Lung (tissue), 12 donors: ENCODE measurements around the gene CLEC2D. TPM values are rescaled to one million over a fixed set of nuclear protein-coding genes. Genes with fewer than 3 reads are reported as not detected.
"Not testable (repeated sequence)": the region's sequence is repeated elsewhere in the genome, so short reads cannot be mapped to it uniquely, and the experiment has no call there.

ENCODE experiments used
- ATAC-seq: fragments of 200-7000 bp; cut with Tn5 transposase; one replicate; pipeline ENCODE4 v1.9.1; 2020; ENCODE audit warnings: moderate number of reproducible peaks; ENCODE audit not compliant: insufficient read depth, low FRiP score
- DNase-seq, 3 donors: peaks; one replicate each; pipeline ENCODE4 v3.0.0-alpha.2; 2013 to 2017
- H3K27ac ChIP-seq, 2 donors: one replicate each; pipeline ENCODE4 v1.5.1; 2013; ENCODE audit warnings: mild to moderate bottlenecking in 2 of 2, moderate library complexity in 2 of 2, control low read depth in 1 of 2, inconsistent platforms in 1 of 2, low read depth in 1 of 2, low read length in 1 of 2
- H3K27me3 ChIP-seq, 3 donors: one replicate each; pipeline ENCODE4 v1.5.1; 2013; ENCODE audit warnings: low read length in 2 of 3; ENCODE audit not compliant: control insufficient read depth in 3 of 3, insufficient read depth in 3 of 3
- H3K36me3 ChIP-seq, 4 donors: one replicate each; pipeline ENCODE4 v1.5.1; 2013; ENCODE audit warnings: low read length in 4 of 4, mild to moderate bottlenecking in 1 of 4, moderate library complexity in 1 of 4; ENCODE audit not compliant: control insufficient read depth in 4 of 4, insufficient read depth in 4 of 4
- H3K4me1 ChIP-seq, 5 donors: one replicate each; pipeline ENCODE4 v1.5.1; 2013; ENCODE audit warnings: low read length in 5 of 5, mild to moderate bottlenecking in 2 of 5, moderate library complexity in 1 of 5; ENCODE audit not compliant: control insufficient read depth in 5 of 5, insufficient read depth in 5 of 5
- H3K4me3 ChIP-seq: one replicate; pipeline ENCODE4 v1.5.1; 2013; ENCODE audit warnings: mild to moderate bottlenecking, control low read depth, moderate library complexity
- H3K9ac ChIP-seq, 2 donors: one replicate each; pipeline ENCODE4 v1.5.1; 2013; ENCODE audit warnings: low read length in 2 of 2, control low read depth in 1 of 2; ENCODE audit not compliant: insufficient read depth in 1 of 2
- H3K9me3 ChIP-seq, 4 donors: one replicate each; pipeline ENCODE4 v1.5.1; 2013; ENCODE audit warnings: low read length in 3 of 4, mild to moderate bottlenecking in 1 of 4, moderate library complexity in 1 of 4; ENCODE audit not compliant: control insufficient read depth in 4 of 4, insufficient read depth in 3 of 4
- WGBS, 2 donors: extraction: QIAGEN DNeasy Blood & Tissue Kit; methylation state at CpG; one replicate each; pipeline ENCODE4 v1.1.7; 2013; 5-methylcytosine and 5-hydroxymethylcytosine counted together
- polyA plus RNA-seq, 2 donors: library from polyadenylated mRNA; stranded (reverse); fragments of 200-250 nt; gene quantifications; one replicate each; pipeline ENCODE4 v1.2.1, GENCODE V29; 2013
- total RNA-seq, 2 donors: library from RNA; depleted of rRNA in 1 of 2; stranded (reverse); fragments of >200 nt in 1 of 2; gene quantifications; one replicate each; pipeline ENCODE4 v1.2.1, GENCODE V29; 2014 to 2021
- TF ChIP-seq, protein P1 (sequence below): IDR thresholded peaks from 2 replicates; pipeline ENCODE4 v1.5.1; 2012; ENCODE audit warnings: mild to moderate bottlenecking; ENCODE audit errors: control extremely low read depth, extremely low read depth
- donor health status: control.
- donor health status: control.
- donor health status: Bipolar disorder and iron deficiency.
- donor health status: healthy.
- donor health status: DM: yes; HTN: yes; CAD: no.

The CLEC2D gene
- total and polyA plus RNA-seq, 4 donors = 4.4 to 30.5 (median 9.0) TPM

DNA sequence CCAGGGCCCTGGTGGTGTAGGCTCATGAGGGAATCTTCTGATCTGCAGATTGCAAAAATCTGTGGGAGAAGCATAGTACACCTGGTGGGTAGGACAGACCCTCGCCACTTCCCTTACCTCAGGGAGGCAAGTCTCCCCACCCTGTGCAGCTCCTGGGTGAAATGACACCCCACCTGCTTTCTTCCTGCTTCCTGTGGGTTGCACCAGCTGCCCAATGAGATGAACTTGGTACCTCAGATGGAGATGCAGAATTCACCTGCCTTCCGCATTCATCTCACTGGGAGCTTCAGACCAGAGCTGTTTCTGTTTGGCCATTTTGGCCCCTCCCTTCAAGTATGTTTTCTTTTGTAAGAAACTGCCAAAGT lies 4.7 kb downstream of the CLEC2D start:
- no peak for ATAC-seq
- H3K9me3 ChIP-seq = no peaks in the 10 kb centered on the region
- H3K9ac ChIP-seq = no peak overlapping the region
- peaks cover 0 to 6% (median 3%) of the 10 kb centered on the region in 4 donors for H3K36me3 ChIP-seq
- H3K27ac ChIP-seq = peak overlapping the region in 1 of 2 donors; percentile 15
- DNase-seq = no peak
- no peak overlapping the region for H3K4me3 ChIP-seq
- no peaks in the 10 kb centered on the region for H3K27me3 ChIP-seq
- TF ChIP-seq, protein P1, sequence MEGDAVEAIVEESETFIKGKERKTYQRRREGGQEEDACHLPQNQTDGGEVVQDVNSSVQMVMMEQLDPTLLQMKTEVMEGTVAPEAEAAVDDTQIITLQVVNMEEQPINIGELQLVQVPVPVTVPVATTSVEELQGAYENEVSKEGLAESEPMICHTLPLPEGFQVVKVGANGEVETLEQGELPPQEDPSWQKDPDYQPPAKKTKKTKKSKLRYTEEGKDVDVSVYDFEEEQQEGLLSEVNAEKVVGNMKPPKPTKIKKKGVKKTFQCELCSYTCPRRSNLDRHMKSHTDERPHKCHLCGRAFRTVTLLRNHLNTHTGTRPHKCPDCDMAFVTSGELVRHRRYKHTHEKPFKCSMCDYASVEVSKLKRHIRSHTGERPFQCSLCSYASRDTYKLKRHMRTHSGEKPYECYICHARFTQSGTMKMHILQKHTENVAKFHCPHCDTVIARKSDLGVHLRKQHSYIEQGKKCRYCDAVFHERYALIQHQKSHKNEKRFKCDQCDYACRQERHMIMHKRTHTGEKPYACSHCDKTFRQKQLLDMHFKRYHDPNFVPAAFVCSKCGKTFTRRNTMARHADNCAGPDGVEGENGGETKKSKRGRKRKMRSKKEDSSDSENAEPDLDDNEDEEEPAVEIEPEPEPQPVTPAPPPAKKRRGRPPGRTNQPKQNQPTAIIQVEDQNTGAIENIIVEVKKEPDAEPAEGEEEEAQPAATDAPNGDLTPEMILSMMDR = no peak
- 80 to 92% methylated on average over 2 of the region's 2 CpGs for WGBS, 2 donors
- peaks cover 0 to 9% (median 0%) of the 10 kb centered on the region in 5 donors for H3K4me1 ChIP-seq

DNA sequence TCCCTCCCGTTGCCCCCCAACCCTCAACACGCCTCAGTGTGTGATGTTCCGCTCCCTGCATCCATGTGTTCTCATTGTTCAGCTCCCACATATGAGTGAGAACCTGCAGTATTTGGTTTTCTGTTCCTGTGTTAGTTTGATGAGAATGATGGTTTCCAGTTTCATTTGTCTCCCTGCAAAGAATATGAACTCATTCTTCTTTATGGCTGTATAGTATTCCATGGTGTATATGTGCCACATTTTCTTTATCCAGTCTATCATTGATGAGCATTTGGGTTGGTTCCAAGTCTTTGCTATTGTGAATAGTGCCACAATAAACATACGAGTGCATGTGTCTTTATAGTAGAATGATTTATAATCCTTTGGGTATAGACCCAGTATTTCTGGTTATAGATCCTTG lies 13.0 kb downstream of the CLEC2D start:
- H3K27me3 ChIP-seq, ATAC-seq, H3K27ac ChIP-seq, H3K4me3 ChIP-seq, H3K9me3 ChIP-seq, H3K9ac ChIP-seq, DNase-seq, H3K4me1 ChIP-seq: not testable (repeated sequence)
- H3K36me3 ChIP-seq = peaks cover 0 to 17% (median 10%) of the 10 kb centered on the region in 4 donors
- 96 to 97% methylated on average over 4 of the region's 4 CpGs for WGBS, 2 donors

DNA sequence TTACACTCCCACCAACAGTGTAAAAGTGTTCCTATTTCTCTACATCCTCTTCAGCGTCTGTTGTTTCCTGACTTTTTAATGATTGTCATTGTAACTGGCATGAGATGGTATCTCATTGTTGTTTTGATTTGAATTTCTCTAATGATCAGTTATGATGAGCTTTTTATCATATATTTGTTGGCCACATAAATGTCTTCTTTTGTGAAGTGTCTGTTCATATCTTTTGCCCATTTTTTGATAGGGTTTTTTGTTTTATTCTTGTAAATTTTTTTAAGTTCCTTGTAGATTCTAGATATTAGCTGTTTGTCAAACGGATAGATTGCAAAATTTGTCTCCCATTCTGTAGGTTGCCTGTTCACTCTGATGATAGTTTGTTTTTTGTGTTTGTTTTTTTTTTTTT lies 13.4 kb downstream of the CLEC2D start:
- H3K27ac ChIP-seq = not testable (repeated sequence)
- WGBS, 2 donors = 85% methylated on average over 2 of the region's 2 CpGs

DNA sequence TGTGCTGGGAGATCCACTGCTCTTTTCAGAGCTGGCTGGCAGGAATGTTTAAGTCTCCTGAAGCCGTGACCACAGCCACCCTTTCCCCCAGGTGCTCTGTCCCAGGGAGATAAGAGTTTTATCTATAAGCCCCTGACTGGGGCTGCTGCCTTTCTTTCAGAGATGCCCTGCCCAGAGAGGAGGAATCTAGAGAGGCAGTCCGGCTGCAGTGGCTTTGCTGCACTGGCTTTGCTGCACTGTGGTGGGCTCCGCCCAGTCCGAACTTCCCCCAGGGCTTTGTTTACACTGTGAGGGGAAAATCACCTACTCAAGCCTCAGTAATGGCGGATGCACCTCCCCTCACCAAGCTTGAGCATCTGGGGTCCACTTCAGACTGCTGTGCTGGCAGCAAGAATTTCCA lies 15.9 kb downstream of the CLEC2D start:
- H3K36me3 ChIP-seq = peaks cover 3 to 39% (median 23%) of the 10 kb centered on the region in 4 donors
- H3K9me3 ChIP-seq, H3K9ac ChIP-seq, H3K27ac ChIP-seq, H3K27me3 ChIP-seq, ATAC-seq, H3K4me1 ChIP-seq, H3K4me3 ChIP-seq: not testable (repeated sequence)
- 70 to 80% methylated on average over 5 of the region's 5 CpGs for WGBS, 2 donors
- DNase-seq = peak in 1 of 3 donors; percentile 14

More for the DNA sequence above, 13.4 kb downstream of the CLEC2D start:
- peaks cover 2 to 20% (median 11%) of the 10 kb centered on the region in 4 donors for H3K36me3 ChIP-seq
- not testable (repeated sequence) for H3K9me3 ChIP-seq, H3K9ac ChIP-seq, DNase-seq, H3K4me3 ChIP-seq, H3K4me1 ChIP-seq, H3K27me3 ChIP-seq, ATAC-seq

DNA sequence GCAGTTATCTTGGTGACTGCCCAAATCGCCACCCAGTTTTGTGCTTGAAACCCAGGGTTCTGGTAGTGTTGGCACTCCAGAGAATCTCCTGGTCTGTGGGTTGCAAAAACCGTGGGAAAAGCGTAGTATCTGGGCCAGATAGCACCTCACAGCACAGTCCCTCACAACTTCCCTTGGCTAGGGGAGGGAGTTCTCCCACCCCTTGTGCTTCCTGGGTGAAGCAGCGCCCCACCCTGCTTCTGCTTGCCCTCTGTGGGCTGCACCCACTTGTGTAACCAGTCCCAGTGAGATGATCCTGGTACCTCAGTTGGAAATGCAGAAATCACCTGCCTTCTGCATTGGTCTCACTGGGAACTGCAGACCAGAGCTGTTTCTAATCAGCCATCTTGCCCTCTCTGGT lies 16.4 kb downstream of the CLEC2D start:
- 83% methylated on average over 4 of the region's 4 CpGs for WGBS, 2 donors
- H3K36me3 ChIP-seq = peaks cover 3 to 45% (median 26%) of the 10 kb centered on the region in 4 donors
- H3K4me3 ChIP-seq = no peak overlapping the region
- peaks cover 0 to 5% (median 3%) of the 10 kb centered on the region in 4 donors for H3K9me3 ChIP-seq
- H3K27me3 ChIP-seq = no peaks in the 10 kb centered on the region
- no peak overlapping the region for H3K27ac ChIP-seq
- H3K4me1 ChIP-seq = peaks cover 0 to 9% (median 0%) of the 10 kb centered on the region in 5 donors
- H3K9ac ChIP-seq = no peak overlapping the region
- DNase-seq (no peak), ATAC-seq (no peak)
- TF ChIP-seq, protein P1 = no peak
